Keratinocyte (primary cell): Measurements from ENCODE around the gene SBNO2.

ENCODE experiments used
- EZH2 ChIP-seq: IDR thresholded peaks from one replicate; pipeline ENCODE4 v1.6.1; 2012; ENCODE audit warnings: inconsistent platforms, mild to moderate bottlenecking, low read length, moderate library complexity
- TF ChIP-seq, protein P1 (sequence below), 3 experiments: IDR thresholded peaks in 1 of 3; conservative IDR thresholded peaks in 1 of 3; optimal IDR thresholded peaks in 1 of 3; 2 replicates in 2 of 3; 3 replicates in 1 of 3; pipeline versions ENCODE3 to v1.5.1; 2011; ENCODE audit warnings: low read length in 3 of 3, mild to moderate bottlenecking in 3 of 3, moderate library complexity in 2 of 3, control low read depth in 1 of 3, inconsistent platforms in 1 of 3; ENCODE audit not compliant: insufficient read depth in 2 of 3; ENCODE audit errors: extremely low read depth in 1 of 3

DNA sequence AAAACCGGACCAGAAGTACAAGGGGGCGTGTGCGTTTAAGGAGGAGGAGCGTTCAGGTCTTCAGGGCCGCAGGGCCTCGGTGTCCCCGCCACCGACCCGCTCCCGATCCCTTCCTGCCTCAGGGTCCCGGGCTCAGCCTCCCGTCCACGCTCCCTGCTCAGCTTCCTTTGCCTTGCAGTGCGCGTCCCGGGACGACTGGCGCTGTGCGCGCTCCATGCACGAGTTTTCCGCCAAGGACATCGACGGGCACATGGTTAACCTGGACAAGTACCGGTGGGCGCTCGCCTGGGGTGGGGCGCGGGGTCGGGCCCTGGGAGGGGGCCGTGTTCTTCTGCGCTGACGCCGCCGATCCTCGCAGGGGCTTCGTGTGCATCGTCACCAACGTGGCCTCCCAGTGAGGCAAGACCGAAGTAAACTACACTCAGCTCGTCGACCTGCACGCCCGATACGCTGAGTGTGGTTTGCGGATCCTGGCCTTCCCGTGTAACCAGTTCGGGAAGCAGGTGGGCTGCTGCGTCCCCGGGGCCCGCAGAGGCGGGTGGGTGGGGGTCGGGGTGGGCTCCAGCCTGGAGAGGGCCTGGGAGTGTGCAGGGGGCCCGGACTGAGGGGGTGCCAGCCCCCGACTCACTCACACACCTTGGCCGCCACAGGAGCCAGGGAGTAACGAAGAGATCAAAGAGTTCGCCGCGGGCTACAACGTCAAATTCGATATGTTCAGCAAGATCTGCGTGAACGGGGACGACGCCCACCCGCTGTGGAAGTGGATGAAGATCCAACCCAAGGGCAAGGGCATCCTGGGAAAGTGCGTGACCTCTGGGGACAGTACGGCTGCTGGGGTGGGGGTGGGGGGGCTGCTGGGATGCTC lies 68.8 kb downstream of the SBNO2 start:
- TF ChIP-seq, protein P1, sequence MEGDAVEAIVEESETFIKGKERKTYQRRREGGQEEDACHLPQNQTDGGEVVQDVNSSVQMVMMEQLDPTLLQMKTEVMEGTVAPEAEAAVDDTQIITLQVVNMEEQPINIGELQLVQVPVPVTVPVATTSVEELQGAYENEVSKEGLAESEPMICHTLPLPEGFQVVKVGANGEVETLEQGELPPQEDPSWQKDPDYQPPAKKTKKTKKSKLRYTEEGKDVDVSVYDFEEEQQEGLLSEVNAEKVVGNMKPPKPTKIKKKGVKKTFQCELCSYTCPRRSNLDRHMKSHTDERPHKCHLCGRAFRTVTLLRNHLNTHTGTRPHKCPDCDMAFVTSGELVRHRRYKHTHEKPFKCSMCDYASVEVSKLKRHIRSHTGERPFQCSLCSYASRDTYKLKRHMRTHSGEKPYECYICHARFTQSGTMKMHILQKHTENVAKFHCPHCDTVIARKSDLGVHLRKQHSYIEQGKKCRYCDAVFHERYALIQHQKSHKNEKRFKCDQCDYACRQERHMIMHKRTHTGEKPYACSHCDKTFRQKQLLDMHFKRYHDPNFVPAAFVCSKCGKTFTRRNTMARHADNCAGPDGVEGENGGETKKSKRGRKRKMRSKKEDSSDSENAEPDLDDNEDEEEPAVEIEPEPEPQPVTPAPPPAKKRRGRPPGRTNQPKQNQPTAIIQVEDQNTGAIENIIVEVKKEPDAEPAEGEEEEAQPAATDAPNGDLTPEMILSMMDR (optimal IDR thresholded peaks at IDR 0.05 in 1 of 3, IDR thresholded peaks at IDR 0.05 in 1 of 3, conservative IDR thresholded peaks at IDR 0.05 in 1 of 3; ENCODE audit: extremely low read depth in 1 of 3, insufficient read depth in 2 of 3, low read length in 3 of 3), result peak in 1 of 3 experiments; percentile 2
- TF ChIP-seq EZH2, result no peak
